Heart right ventricle (tissue), 16 donors: ENCODE data around the gene SLC25A1. TPM values are rescaled to one million over a fixed set of nuclear protein-coding genes. Genes with fewer than 3 reads are reported as not detected.

Experiments
- ATAC-seq, 8 donors: fragments of 200-7000 bp; cut with Tn5 transposase; one replicate each; pipeline ENCODE4 v1.9.1; 2020; ENCODE audit warnings: mild to moderate bottlenecking in 8 of 8, moderate library complexity in 8 of 8, moderate number of reproducible peaks in 1 of 8
- DNase-seq, 2 donors: peaks; one replicate each; pipeline ENCODE4 v3.0.0-alpha.2; 2020
- H3K27ac ChIP-seq, 10 donors: fragments of 200-600 bp; sonication (generic) in 2 of 10; one replicate each; pipeline versions ENCODE4 v1.5.0 to v1.8.0; 2020 to 2022; ENCODE audit warnings: mild to moderate bottlenecking in 3 of 10
- H3K27me3 ChIP-seq, 7 donors: fragments of 200-600 bp; one replicate each; pipeline ENCODE4 v1.8.0; 2021 to 2022; ENCODE audit warnings: mild to moderate bottlenecking in 2 of 7
- H3K36me3 ChIP-seq, 9 donors: fragments of 200-600 bp; sonication (generic) in 1 of 9; one replicate each; pipeline versions ENCODE4 v1.5.0 to v1.8.0; 2020 to 2022; ENCODE audit warnings: mild to moderate bottlenecking in 2 of 9
- H3K4me1 ChIP-seq, 9 donors: fragments of 200-600 bp; sonication (generic) in 1 of 9; one replicate each; pipeline versions ENCODE4 v1.5.0 to v1.8.0; 2020 to 2022; ENCODE audit warnings: mild to moderate bottlenecking in 4 of 9
- H3K4me3 ChIP-seq, 10 donors: fragments of 200-600 bp; sonication (generic) in 2 of 10; one replicate each; pipeline versions ENCODE4 v1.5.0 to v1.8.0; 2020 to 2022; ENCODE audit warnings: mild to moderate bottlenecking in 7 of 10, moderate library complexity in 2 of 10
- H3K9me3 ChIP-seq, 11 donors: fragments of 200-600 bp in 10 of 11; sonication (generic) in 2 of 11; one replicate each; pipeline versions ENCODE4 v1.5.0 to v1.8.0; 2013 to 2022; ENCODE audit warnings: mild to moderate bottlenecking in 2 of 11, control low read depth in 1 of 11, moderate library complexity in 1 of 11
- WGBS, 2 donors: extraction: QIAGEN DNeasy Blood & Tissue Kit; methylation state at CpG; one replicate each; pipeline ENCODE4 v1.1.7; 2013; ENCODE audit warnings: inconsistent platforms in 1 of 2; 5-methylcytosine and 5-hydroxymethylcytosine counted together
- intact Hi-C, 10 donors: fragments of 100-400 bp; cut with DNase I; formaldehyde crosslinking; loops; one replicate each; pipeline versions ENCODE4 v1.11.1 to v1.14.2; 2022
- polyA plus RNA-seq, 2 donors: library from polyadenylated mRNA; stranded (reverse); fragments of 200-250 nt; gene quantifications; one replicate each; pipeline ENCODE4 v1.2.3, GENCODE V29; 2013
- total RNA-seq, 10 donors: library from RNA; stranded (reverse); fragmentation: NEBNext Ultra II Directional in 3 of 10; extraction: Animal tissue kit (Norgen Biotek cat#: 25700) in 3 of 10; gene quantifications; one replicate each; pipeline versions ENCODE4 v1.2.1 to v1.2.4, GENCODE V29; 2021 to 2023
- TF ChIP-seq, protein P1 (sequence below), 9 donors: fragments of 200-600 bp; sonication (generic) in 2 of 9; IDR thresholded peaks; one replicate each; pipeline versions ENCODE4 v1.5.0 to v1.8.0; 2021 to 2022; ENCODE audit warnings: antibody characterized with exemption in 9 of 9, mild to moderate bottlenecking in 5 of 9, moderate library complexity in 1 of 9
- donor health status: Arrhythmogenic right ventricular cardiomyopathy.
- donor health status: ischemic (EF 13 %, LVEDD 7.1; RV severe dilation, severe dysfunction).
- donor health status: healthy with polysubstance abuse.
- donor health status: DM: no; HTN: yes; CAD: no.
- donor health status: DM: no; HTN: no; CAD: no.
- donor health status: ischemic (EF 25% LVEDD 6.9; RV normal size, moderate dysfunction).
- donor health status: ischemic (EF 25% LVEDD 5.7; RV mildly dilated, moderate dysfunction).
- donor health status: healthy.
- donor health status: DM: yes; HTN: yes; CAD: no.
- donor health status: Ischemic cardiomyopathy.
- donor health status: ischemic (EF 35%, LVEDD 5.7; RV mildly dilated, moderate dysfunction).
- donor health status: nonischemic (EF 11% LVEDD 7.7; RV severe dilation, severe dysfunction).
- donor health status: DM: yes; HTN: yes; CAD: no.
- donor health status: PGD.
- donor health status: ischemic (EF 29% LVEDD 5.4; RV normal size, mild dysfunction).
- donor health status: nonischemic (EF 23%, LVEDD 6.1; RV moderate dilation, normal function).

SLC25A1 gene
- total and polyA plus RNA-seq, 12 donors = 14.8 to 31.9 (median 20.5) TPM

DNA sequence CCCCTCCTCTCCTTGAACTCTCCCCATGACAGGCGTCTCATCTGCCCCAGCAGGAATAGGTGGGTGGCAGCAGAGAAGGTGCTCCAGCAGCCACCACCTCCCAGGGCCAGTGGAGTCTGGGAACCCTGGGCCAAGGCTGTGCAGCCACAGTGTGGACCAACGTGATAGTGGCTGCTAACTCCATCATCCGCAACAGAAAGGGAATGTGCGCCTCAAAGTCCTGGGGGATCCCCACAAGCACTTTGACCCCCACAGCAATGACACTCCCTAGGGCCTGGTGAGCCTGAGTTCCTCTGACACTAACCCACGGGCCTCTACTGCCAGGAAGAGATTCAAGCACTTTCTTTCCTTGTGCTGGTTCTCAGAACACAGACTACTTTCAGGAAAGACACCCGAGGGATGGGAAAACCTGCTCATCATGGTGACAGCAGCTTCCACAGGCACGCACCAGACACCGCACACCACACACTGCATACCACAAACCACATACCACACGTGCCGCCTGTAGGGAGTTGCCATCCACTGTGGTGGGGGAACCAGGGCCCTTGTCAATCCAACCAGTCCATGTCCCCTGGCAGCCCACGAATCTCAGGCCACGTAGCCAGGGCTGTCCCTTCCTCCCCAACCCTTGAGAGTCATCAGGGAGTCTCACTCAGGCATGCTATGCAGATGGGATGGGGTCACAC is 3.4 kb upstream of the SLC25A1 start:
- TF ChIP-seq, protein P1, sequence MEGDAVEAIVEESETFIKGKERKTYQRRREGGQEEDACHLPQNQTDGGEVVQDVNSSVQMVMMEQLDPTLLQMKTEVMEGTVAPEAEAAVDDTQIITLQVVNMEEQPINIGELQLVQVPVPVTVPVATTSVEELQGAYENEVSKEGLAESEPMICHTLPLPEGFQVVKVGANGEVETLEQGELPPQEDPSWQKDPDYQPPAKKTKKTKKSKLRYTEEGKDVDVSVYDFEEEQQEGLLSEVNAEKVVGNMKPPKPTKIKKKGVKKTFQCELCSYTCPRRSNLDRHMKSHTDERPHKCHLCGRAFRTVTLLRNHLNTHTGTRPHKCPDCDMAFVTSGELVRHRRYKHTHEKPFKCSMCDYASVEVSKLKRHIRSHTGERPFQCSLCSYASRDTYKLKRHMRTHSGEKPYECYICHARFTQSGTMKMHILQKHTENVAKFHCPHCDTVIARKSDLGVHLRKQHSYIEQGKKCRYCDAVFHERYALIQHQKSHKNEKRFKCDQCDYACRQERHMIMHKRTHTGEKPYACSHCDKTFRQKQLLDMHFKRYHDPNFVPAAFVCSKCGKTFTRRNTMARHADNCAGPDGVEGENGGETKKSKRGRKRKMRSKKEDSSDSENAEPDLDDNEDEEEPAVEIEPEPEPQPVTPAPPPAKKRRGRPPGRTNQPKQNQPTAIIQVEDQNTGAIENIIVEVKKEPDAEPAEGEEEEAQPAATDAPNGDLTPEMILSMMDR (IDR thresholded peaks at IDR 0.05) = no peak
- Histone ChIP-seq H3K4me1 (peaks cover 7 to 26% (median 18%) of the 10 kb centered on the region in 9 donors), H3K4me3 (no peak overlapping the region), H3K27me3 (no peaks in the 10 kb centered on the region), H3K36me3 (peaks cover 0 to 13% (median 0%) of the 10 kb centered on the region in 9 donors), H3K9me3 (no peaks in the 10 kb centered on the region), H3K27ac (no peak overlapping the region)
- 76 to 81% methylated on average over 12 of the region's 12 CpGs for WGBS, 2 donors
- no peak for ATAC-seq
- intact Hi-C loops = loop anchor here in 2 of 10 donors (10.0 kb wide), 1 partner anchor 183 kb away; no protein-coding TSS in a partner anchor
- DNase-seq = no peak

DNA sequence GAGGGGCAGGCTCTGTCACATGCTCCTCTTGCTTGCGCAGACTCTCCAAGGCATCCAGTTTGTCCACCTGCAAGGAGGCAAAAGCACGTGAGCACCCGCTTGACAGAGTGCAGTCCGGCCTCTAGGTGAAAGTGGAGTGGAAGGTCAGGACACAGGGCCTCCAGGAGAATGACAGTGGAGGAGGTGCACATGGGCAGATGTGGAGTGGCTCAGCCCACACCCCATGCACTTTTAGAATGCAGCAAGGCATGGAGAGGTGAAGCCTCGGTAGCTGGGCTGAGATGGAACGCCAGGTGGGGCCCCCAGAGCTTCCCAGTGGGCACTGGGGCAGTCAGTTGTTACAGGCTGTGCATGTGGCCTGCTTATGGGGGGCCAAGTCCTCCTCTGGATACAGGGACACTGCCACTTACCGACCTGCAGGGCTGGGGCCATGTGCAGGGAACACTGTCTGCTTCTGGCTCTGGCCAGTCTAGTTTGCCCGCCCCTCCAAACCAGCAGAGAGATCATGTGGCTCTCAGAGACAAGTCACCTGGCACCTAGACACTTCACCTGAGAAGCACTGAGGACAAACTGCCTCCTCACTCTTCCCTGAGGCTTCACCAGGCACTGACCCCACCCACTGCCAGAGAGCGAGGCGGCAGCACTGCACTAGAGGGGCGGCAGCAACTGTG is 2.3 kb upstream of the SLC25A1 start:
- Histone ChIP-seq H3K9me3 (no peaks in the 10 kb centered on the region), H3K27me3 (no peaks in the 10 kb centered on the region), H3K27ac (no peak overlapping the region), H3K4me3 (no peak overlapping the region), H3K36me3 (peaks cover 0 to 11% (median 0%) of the 10 kb centered on the region in 9 donors), H3K4me1 (peaks cover 8 to 36% (median 24%) of the 10 kb centered on the region in 9 donors)
- ATAC-seq (no peak), DNase-seq (no peak)
- 88 to 91% methylated on average over 11 of the region's 11 CpGs for WGBS, 2 donors
- intact Hi-C loops = loop anchor here in 2 of 10 donors (10.0 kb wide), 1 partner anchor 184 kb away; no protein-coding TSS in a partner anchor
- TF ChIP-seq, protein P1 (IDR thresholded peaks at IDR 0.05) = no peak

DNA sequence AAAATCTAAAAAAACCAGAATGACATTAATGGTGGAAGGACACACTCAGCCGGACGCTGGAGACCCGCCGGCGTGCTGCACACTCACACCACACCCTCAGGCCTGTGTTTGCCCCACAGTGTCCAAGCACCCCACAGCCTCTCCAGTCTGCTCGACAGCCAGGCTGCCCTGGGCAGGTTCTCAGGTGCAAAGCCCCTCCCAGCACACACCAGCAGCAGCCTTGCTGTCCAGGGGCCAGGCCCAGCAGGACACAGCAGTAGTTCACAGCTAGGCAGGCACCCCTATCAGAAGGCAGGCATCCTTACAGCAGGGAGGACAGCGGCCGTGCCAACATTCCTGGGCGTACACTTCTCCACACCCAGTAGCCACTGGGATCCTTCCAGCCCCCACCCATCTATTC is 1.7 kb upstream of the SLC25A1 start:
- H3K36me3 ChIP-seq = peaks cover 0 to 11% (median 0%) of the 10 kb centered on the region in 9 donors
- TF ChIP-seq, protein P1 (IDR thresholded peaks at IDR 0.05) = no peak
- intact Hi-C loops = loop anchor here in 2 of 10 donors (10.0 kb wide), 1 partner anchor 185 kb away; no protein-coding TSS in a partner anchor
- peak overlapping the region in 2 of 10 donors; percentile 90 to 91 for H3K27ac ChIP-seq
- no peaks in the 10 kb centered on the region for H3K9me3 ChIP-seq
- H3K4me3 ChIP-seq = no peak overlapping the region
- no peaks in the 10 kb centered on the region for H3K27me3 ChIP-seq
- ATAC-seq = no peak
- 95 to 96% methylated on average over 9 of the region's 9 CpGs for WGBS, 2 donors
- peaks cover 8 to 40% (median 24%) of the 10 kb centered on the region in 9 donors for H3K4me1 ChIP-seq
- no peak for DNase-seq

DNA sequence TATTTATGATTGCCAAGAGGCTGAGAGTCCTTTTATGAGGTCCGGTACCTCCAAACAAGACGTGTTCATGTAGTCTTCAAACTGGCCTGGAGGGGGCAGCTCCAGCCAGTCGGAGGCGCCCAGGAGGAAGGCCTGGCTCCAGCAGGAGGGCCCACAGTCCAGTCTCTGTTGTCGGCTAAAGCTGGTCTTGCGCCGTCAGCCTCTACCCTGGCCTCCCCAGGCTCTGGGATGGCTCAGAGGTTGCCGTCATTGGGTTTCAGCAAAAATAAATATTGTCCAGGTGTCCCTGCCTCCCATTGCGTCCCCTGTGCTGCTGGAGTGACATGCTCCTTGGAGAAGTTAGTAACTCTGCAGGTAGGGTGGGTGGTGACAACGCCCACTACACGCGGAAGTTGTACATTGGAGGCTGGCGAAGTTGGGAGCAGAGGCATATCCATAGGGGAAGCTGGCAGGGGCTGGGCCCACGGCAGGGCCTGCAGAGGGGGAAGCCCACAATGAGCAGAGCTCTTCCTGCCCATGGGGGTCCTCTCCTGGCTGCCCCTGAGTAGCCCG is 1.0 kb upstream of the SLC25A1 start:
- peak overlapping the region in 9 of 10 donors; percentile 77 to 93 (median 89) for H3K27ac ChIP-seq
- intact Hi-C loops = loop anchor here in 4 of 10 donors (2.0 to 10.0 kb wide), 4 partner anchors 113 to 299 kb away; partner anchors contain the start of genes CLTCL1 (in 2 of the 4), HIRA (in 2 of the 4), MRPL40 (in 2 of the 4) and CDC45 (in 1 of the 4)
- H3K4me3 ChIP-seq = peak overlapping the region; percentile 38 to 96 (median 89)
- H3K36me3 ChIP-seq = peaks cover 0 to 11% (median 0%) of the 10 kb centered on the region in 9 donors
- 40 to 43% methylated on average over 15 of the region's 15 CpGs for WGBS, 2 donors
- TF ChIP-seq, protein P1 (IDR thresholded peaks at IDR 0.05) = peak; percentile 62 to 83 (median 74)
- DNase-seq (peak; percentile 69 to 70), ATAC-seq (peak; percentile 57 to 87 (median 74))
- peaks cover 14 to 44% (median 30%) of the 10 kb centered on the region in 9 donors for H3K4me1 ChIP-seq
- H3K27me3 ChIP-seq = no peaks in the 10 kb centered on the region
- no peaks in the 10 kb centered on the region for H3K9me3 ChIP-seq
